ENCODE results near the gene PROZ.

DNA sequence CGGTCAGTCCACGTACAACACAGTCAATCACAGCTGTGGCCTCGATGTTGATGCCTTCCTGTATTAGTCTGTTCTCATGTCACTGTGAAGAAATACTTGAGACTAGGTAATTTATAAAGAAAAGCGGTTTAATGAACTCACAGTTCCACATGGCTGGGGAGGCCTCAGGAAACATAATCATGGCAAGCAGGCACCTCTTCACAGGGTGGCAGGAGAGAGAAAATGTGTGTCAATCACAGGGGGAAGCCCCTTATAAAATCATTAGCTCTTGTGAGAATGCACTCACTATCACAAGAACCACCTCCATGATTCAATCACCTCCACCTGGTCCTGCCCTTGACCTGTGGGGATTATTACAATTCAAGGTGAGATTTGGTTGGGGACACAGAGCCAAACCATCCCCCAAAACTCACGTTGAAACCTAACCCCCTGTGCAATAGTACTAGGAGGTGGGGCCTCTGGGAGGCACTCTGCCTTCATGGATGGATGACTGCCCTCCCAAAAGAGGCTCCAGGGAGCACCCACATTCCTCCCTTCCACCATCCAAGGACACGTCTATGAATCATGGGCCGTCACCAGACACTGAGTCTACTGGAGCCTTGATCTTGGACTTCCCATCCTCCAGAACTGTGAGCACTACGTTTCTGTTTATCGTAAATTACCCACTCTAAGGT lies 2.3 kb upstream of the PROZ start:
- TF ChIP-seq, protein P1, sequence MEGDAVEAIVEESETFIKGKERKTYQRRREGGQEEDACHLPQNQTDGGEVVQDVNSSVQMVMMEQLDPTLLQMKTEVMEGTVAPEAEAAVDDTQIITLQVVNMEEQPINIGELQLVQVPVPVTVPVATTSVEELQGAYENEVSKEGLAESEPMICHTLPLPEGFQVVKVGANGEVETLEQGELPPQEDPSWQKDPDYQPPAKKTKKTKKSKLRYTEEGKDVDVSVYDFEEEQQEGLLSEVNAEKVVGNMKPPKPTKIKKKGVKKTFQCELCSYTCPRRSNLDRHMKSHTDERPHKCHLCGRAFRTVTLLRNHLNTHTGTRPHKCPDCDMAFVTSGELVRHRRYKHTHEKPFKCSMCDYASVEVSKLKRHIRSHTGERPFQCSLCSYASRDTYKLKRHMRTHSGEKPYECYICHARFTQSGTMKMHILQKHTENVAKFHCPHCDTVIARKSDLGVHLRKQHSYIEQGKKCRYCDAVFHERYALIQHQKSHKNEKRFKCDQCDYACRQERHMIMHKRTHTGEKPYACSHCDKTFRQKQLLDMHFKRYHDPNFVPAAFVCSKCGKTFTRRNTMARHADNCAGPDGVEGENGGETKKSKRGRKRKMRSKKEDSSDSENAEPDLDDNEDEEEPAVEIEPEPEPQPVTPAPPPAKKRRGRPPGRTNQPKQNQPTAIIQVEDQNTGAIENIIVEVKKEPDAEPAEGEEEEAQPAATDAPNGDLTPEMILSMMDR (conservative IDR thresholded peaks at IDR 0.05; ENCODE audit: low read length), result no peak
- TF ChIP-seq EZH2phosphoT487 (IDR thresholded peaks at IDR 0.05; ENCODE audit: borderline replicate concordance, low read depth, low read length), result no peak
